Lung (tissue), 12 donors: ENCODE results near the gene JMJD1C. TPM values are rescaled to one million over a fixed set of nuclear protein-coding genes. Genes with fewer than 3 reads are reported as not detected.
A peak's percentile ranks its signal among the peaks of the same experiment; 100 is the strongest.

Experiments used
- ATAC-seq: fragments of 200-7000 bp; cut with Tn5 transposase; one replicate; pipeline ENCODE4 v1.9.1; 2020; ENCODE audit warnings: moderate number of reproducible peaks; ENCODE audit not compliant: insufficient read depth, low FRiP score
- DNase-seq, 3 donors: peaks; one replicate each; pipeline ENCODE4 v3.0.0-alpha.2; 2013 to 2017
- H3K27ac ChIP-seq, 2 donors: one replicate each; pipeline ENCODE4 v1.5.1; 2013; ENCODE audit warnings: mild to moderate bottlenecking in 2 of 2, moderate library complexity in 2 of 2, control low read depth in 1 of 2, inconsistent platforms in 1 of 2, low read depth in 1 of 2, low read length in 1 of 2
- H3K27me3 ChIP-seq, 3 donors: one replicate each; pipeline ENCODE4 v1.5.1; 2013; ENCODE audit warnings: low read length in 2 of 3; ENCODE audit not compliant: control insufficient read depth in 3 of 3, insufficient read depth in 3 of 3
- H3K36me3 ChIP-seq, 4 donors: one replicate each; pipeline ENCODE4 v1.5.1; 2013; ENCODE audit warnings: low read length in 4 of 4, mild to moderate bottlenecking in 1 of 4, moderate library complexity in 1 of 4; ENCODE audit not compliant: control insufficient read depth in 4 of 4, insufficient read depth in 4 of 4
- H3K4me1 ChIP-seq, 5 donors: one replicate each; pipeline ENCODE4 v1.5.1; 2013; ENCODE audit warnings: low read length in 5 of 5, mild to moderate bottlenecking in 2 of 5, moderate library complexity in 1 of 5; ENCODE audit not compliant: control insufficient read depth in 5 of 5, insufficient read depth in 5 of 5
- H3K4me3 ChIP-seq: one replicate; pipeline ENCODE4 v1.5.1; 2013; ENCODE audit warnings: mild to moderate bottlenecking, control low read depth, moderate library complexity
- H3K9ac ChIP-seq, 2 donors: one replicate each; pipeline ENCODE4 v1.5.1; 2013; ENCODE audit warnings: low read length in 2 of 2, control low read depth in 1 of 2; ENCODE audit not compliant: insufficient read depth in 1 of 2
- H3K9me3 ChIP-seq, 4 donors: one replicate each; pipeline ENCODE4 v1.5.1; 2013; ENCODE audit warnings: low read length in 3 of 4, mild to moderate bottlenecking in 1 of 4, moderate library complexity in 1 of 4; ENCODE audit not compliant: control insufficient read depth in 4 of 4, insufficient read depth in 3 of 4
- CTCF ChIP-seq: IDR thresholded peaks from 2 replicates; pipeline ENCODE4 v1.5.1; 2012; ENCODE audit warnings: mild to moderate bottlenecking; ENCODE audit errors: control extremely low read depth, extremely low read depth
- WGBS, 2 donors: extraction: QIAGEN DNeasy Blood & Tissue Kit; methylation state at CpG; one replicate each; pipeline ENCODE4 v1.1.7; 2013; 5-methylcytosine and 5-hydroxymethylcytosine counted together
- polyA plus RNA-seq, 2 donors: library from polyadenylated mRNA; stranded (reverse); fragments of 200-250 nt; gene quantifications; one replicate each; pipeline ENCODE4 v1.2.1, GENCODE V29; 2013
- total RNA-seq, 2 donors: library from RNA; depleted of rRNA in 1 of 2; stranded (reverse); fragments of >200 nt in 1 of 2; gene quantifications; one replicate each; pipeline ENCODE4 v1.2.1, GENCODE V29; 2014 to 2021
- donor health status: control.
- donor health status: control.
- donor health status: Bipolar disorder and iron deficiency.
- donor health status: healthy.
- donor health status: DM: yes; HTN: yes; CAD: no.

The JMJD1C gene
- total and polyA plus RNA-seq, 4 donors, result 30.5 to 233 (median 71.2) TPM

- peaks cover 0 to 1% (median 0%) of the 10 kb centered on the region in 4 donors for H3K36me3 ChIP-seq
- no peak for TF ChIP-seq CTCF
- peaks cover 0 to 3% (median 0%) of the 10 kb centered on the region in 4 donors for H3K9me3 ChIP-seq
- WGBS, 2 donors, result 61 to 83% methylated on average over 8 of the region's 8 CpGs
- no peak overlapping the region for H3K27ac ChIP-seq
- peak overlapping the region in 1 of 2 donors; percentile 66 for H3K9ac ChIP-seq
- peak; percentile 66 to 96 (median 92) for DNase-seq
- ATAC-seq, result peak; percentile 77
- H3K4me1 ChIP-seq, result peaks cover 0 to 17% (median 14%) of the 10 kb centered on the region in 5 donors
- no peaks in the 10 kb centered on the region for H3K27me3 ChIP-seq
- no peak overlapping the region for H3K4me3 ChIP-seq
Observed at GRCh38 chr10:63491588-63492316, 26.0 kb upstream of the JMJD1C start.

- H3K36me3 ChIP-seq, result no peaks in the 10 kb centered on the region
- no peak overlapping the region for H3K27ac ChIP-seq
- peaks cover 0 to 3% (median 0%) of the 10 kb centered on the region in 4 donors for H3K9me3 ChIP-seq
- H3K27me3 ChIP-seq, result no peaks in the 10 kb centered on the region
- TF ChIP-seq CTCF, result no peak
- H3K9ac ChIP-seq, result no peak overlapping the region
- 96 to 100% methylated on average over 3 of the region's 3 CpGs for WGBS, 2 donors
- peaks cover 0 to 16% (median 14%) of the 10 kb centered on the region in 5 donors for H3K4me1 ChIP-seq
- no peak overlapping the region for H3K4me3 ChIP-seq
- DNase-seq, result no peak
- ATAC-seq, result no peak
Observed at GRCh38 chr10:63489838-63490237, 24.1 kb upstream of the JMJD1C start.

GRCh38 chr10:63487990-63488389 is 22.2 kb upstream of the JMJD1C start:
- TF ChIP-seq CTCF, result no peak
- 83 to 87% methylated on average over 3 of the region's 3 CpGs for WGBS, 2 donors
- no peak overlapping the region for H3K4me3 ChIP-seq
- H3K9me3 ChIP-seq, result peaks cover 0 to 3% (median 0%) of the 10 kb centered on the region in 4 donors
- no peak overlapping the region for H3K9ac ChIP-seq
- H3K27ac ChIP-seq, result no peak overlapping the region
- H3K4me1 ChIP-seq, result peaks cover 0 to 19% (median 14%) of the 10 kb centered on the region in 5 donors
- H3K27me3 ChIP-seq, result no peaks in the 10 kb centered on the region
- ATAC-seq (no peak), DNase-seq (no peak)
- H3K36me3 ChIP-seq, result no peaks in the 10 kb centered on the region
